Mononuclear cell (primary cell): ENCODE data around the gene KLRF2. TPM values are rescaled to one million over a fixed set of nuclear protein-coding genes. Genes with fewer than 3 reads are reported as not detected.

Experiments used
- H3K27me3 ChIP-seq: 2 replicates; pipeline ENCODE4 v1.6.0; 2011; ENCODE audit warnings: low read length, control low read depth; ENCODE audit not compliant: insufficient read depth
- H3K4me1 ChIP-seq: 2 replicates; pipeline ENCODE4 v1.5.1; 2011; ENCODE audit warnings: mild to moderate bottlenecking, low read length, control low read depth; ENCODE audit not compliant: insufficient read depth
- H3K4me3 ChIP-seq: 2 replicates; pipeline ENCODE4 v1.5.1; 2011; ENCODE audit warnings: mild to moderate bottlenecking, low read length, moderate library complexity
- H3K9me3 ChIP-seq: 2 replicates; pipeline ENCODE4 v1.5.1; 2011; ENCODE audit warnings: low read depth, mild to moderate bottlenecking, control low read depth, low read length
- total RNA-seq: library from RNA; depleted of rRNA; stranded (reverse); fragments of >200 nt; gene quantifications from one replicate; pipeline ENCODE4 v1.2.3, GENCODE V29; 2012

Gene KLRF2
- total RNA-seq, 1 donor: not detected

DNA sequence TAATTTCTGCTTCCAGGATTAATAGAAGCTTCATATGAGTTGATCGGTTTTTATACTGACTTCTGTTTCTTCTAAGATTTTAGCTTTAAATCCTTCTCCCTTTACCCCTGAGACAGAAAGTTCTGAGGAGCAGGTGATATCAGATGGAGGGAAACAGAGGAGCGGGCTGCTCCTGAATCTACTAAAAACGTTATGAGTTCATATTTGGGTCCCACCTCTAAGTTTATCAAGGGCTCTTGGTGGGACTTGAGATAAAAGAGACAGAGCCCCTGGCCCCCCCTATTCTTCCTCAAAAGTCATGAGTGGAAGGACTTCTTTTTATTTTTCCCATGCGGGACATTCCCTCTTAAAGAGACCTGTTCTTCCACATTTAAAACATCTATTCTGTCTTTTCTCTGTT lies 27.1 kb downstream of the KLRF2 start:
- Histone ChIP-seq H3K27me3 (no peaks in the 10 kb centered on the region), H3K4me3 (no peak overlapping the region), H3K4me1 (peaks cover 6% of the 10 kb centered on the region), H3K9me3 (peaks cover 24% of the 10 kb centered on the region)

GRCh38 chr12:9909724-9910123 lies 28.4 kb downstream of the KLRF2 start:
- Histone ChIP-seq H3K4me1 (peaks cover 6% of the 10 kb centered on the region), H3K27me3 (no peaks in the 10 kb centered on the region), H3K4me3 (no peak overlapping the region), H3K9me3 (peaks cover 21% of the 10 kb centered on the region)

DNA sequence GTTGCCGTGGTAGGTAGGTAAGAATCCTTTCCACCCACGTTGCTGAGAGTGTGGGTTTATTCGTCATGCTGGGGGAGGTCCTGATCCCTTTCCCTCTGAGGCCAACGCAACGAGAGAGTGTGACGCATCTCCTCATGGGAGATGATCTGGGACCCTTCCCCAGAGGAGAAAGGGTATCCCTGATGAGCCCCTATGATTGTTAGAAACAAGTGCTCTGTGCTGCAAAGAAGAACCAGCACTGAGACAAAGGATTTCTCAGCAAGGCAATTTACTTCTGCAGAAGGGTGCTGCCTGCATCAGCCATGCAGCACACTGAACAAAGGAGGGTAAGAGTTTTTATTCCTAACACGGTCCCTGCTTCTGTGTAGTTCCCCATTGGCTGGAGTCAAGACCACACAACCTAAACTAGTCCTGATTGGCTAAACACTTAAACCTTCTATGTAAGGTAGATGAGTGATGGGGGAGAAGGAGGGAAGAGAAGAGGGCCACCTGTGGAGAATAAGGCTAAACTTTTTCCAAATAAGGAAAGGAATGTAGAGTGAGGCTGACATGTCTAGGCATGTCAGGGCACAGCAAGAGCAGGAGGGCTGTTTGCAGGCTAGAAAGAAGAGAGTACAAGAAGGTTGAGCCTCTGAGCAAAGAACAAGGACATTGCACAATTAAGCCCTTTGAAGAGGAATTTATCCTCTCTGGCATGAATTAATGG lies 29.6 kb downstream of the KLRF2 start:
- Histone ChIP-seq H3K4me3 (no peak overlapping the region), H3K27me3 (no peaks in the 10 kb centered on the region), H3K9me3 (peaks cover 21% of the 10 kb centered on the region), H3K4me1 (peaks cover 6% of the 10 kb centered on the region)

GRCh38 chr12:9911708-9912107 lies 30.4 kb downstream of the KLRF2 start:
- no peak overlapping the region for H3K4me3 ChIP-seq
- H3K9me3 ChIP-seq: peaks cover 21% of the 10 kb centered on the region
- H3K4me1 ChIP-seq: no peaks in the 10 kb centered on the region
- H3K27me3 ChIP-seq: no peaks in the 10 kb centered on the region

DNA sequence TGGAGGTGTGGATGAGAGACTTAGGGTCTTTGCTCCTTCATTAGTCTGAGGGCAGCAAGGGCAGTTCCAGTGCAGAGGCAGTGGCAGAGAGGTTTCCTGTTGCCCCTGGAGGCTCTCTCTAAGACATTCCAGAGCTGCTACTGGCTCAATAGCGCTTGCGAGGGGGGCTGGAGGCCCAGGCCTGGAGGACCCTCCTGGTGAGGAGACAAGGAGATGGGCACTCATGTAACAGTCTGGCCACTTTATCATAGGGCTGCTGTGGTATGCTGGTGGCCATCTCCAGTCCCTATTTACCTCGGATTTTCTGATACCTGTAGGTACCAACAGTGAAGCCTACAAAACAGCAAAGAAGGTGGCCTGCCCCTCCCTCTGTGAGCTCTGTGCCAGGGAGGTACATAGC lies 38.2 kb downstream of the KLRF2 start:
- Histone ChIP-seq H3K4me3 (no peak overlapping the region), H3K27me3 (no peaks in the 10 kb centered on the region), H3K9me3 (no peaks in the 10 kb centered on the region), H3K4me1 (no peaks in the 10 kb centered on the region)

DNA sequence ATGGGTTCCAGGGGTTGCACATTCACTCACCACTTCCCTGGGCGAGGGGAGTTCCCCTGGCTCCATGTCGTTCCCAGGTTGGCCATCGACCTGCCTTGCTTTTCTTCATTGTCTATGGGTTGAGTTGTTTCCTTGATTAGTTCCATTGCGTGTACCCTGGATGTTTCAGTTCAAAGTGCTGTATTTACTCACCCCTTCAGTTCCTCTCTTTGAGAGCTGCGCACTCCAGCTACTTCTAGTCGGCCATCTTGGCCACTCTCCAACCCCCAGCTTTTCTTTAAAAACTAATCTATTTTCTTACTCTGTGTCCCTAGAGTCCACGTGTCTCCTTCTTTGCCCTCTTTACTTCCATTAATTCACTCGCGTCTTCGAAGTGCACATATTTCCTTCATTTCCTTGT lies 39.2 kb downstream of the KLRF2 start:
- Histone ChIP-seq H3K27me3 (no peaks in the 10 kb centered on the region), H3K9me3 (no peaks in the 10 kb centered on the region), H3K4me1 (no peaks in the 10 kb centered on the region), H3K4me3 (no peak overlapping the region)

DNA sequence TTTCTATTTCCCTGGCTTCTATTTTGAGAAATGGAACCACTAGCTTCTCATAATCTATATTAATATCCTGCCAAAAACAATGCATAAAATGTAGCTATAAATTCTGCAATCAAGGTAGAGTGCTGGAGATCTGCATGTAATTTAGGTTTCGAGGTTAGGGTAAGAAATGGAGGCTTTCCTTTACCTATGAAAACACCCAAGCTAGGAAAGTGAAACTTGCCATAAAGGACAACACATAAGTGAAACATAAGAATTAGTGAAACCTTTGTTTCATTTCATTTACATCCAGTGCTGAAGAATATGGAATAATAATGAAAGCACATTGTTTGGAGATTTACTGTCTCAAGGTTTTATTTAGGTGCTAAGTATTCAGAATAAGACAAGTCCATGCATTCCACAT lies 41.1 kb downstream of the KLRF2 start:
- Histone ChIP-seq H3K9me3 (no peaks in the 10 kb centered on the region), H3K27me3 (no peaks in the 10 kb centered on the region), H3K4me3 (no peak overlapping the region), H3K4me1 (no peaks in the 10 kb centered on the region)

DNA sequence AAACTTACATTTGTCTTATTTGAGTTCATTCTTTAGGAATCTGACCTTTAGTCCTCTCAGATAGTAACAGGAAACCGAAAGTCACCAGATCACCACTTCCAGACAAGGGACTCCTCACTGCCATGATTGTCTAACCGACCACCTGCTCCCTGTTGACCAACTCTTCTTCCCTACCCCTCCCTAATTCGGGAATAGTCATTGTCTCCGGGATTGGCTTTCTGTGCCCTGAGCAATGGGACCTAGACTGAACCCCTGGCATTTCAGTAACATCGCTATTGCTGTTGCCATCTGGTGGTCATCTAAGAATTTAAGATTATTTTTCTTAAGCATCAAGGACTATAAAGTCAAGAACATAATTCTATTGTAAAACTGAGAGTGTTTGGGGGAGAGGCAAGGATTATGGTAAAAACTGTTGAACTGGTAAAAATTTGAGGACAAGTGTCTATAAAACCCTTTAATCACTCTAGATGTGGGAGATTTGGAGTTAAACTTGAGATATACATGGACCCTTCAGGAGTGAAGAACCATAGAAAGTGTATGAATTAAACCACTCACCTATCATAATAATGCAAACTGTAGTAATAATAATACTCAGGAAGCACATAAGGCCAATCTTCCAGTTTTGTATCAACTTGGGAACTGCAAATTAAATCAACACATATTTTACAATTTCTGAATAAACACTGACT lies 44.6 kb downstream of the KLRF2 start:
- Histone ChIP-seq H3K9me3 (no peaks in the 10 kb centered on the region), H3K27me3 (no peaks in the 10 kb centered on the region), H3K4me1 (no peaks in the 10 kb centered on the region), H3K4me3 (peak overlapping the region; percentile 5)

GRCh38 chr12:9926876-9927275 lies 45.6 kb downstream of the KLRF2 start:
- H3K27me3 ChIP-seq: no peaks in the 10 kb centered on the region

DNA sequence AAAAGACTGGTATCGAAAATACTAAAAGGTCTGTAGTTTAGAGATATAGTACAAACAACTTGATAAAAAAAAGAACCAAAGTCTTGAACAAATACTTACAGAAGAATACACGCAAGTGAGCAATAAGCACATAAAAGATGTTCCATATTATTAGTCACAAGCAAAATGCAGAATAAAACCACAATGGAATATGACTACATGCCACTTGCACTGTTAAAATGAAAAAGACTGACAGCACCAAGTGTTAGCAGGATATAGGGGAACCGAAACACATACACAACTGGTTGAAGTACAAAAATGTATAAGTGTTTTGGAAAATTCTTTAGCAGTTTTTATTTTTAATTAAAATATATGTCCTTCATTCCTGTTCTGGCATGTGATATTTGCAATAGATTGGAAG lies 47.3 kb downstream of the KLRF2 start:
- H3K4me3 ChIP-seq: no peak overlapping the region
- H3K4me1 ChIP-seq: no peaks in the 10 kb centered on the region
- no peaks in the 10 kb centered on the region for H3K9me3 ChIP-seq
- no peaks in the 10 kb centered on the region for H3K27me3 ChIP-seq

More at GRCh38 chr12:9926876-9927275, 45.6 kb downstream of the KLRF2 start:
- no peaks in the 10 kb centered on the region for H3K4me1 ChIP-seq
- no peak overlapping the region for H3K4me3 ChIP-seq
- H3K9me3 ChIP-seq: no peaks in the 10 kb centered on the region

GRCh38 chr12:9931245-9931644 lies 50.0 kb downstream of the KLRF2 start:
- H3K4me1 ChIP-seq: no peaks in the 10 kb centered on the region
- H3K27me3 ChIP-seq: no peaks in the 10 kb centered on the region
- no peaks in the 10 kb centered on the region for H3K9me3 ChIP-seq
- no peak overlapping the region for H3K4me3 ChIP-seq

GRCh38 chr12:9932270-9932669 lies 51.0 kb downstream of the KLRF2 start, which contains the start of gene CLEC2A:
Gene CLEC2A (minus strand): TSS chr12:9932370. CDS start chr12:9932329, 41 bp downstream.
- H3K27me3 ChIP-seq: no peaks in the 10 kb centered on the region
- H3K4me1 ChIP-seq: no peaks in the 10 kb centered on the region
- H3K4me3 ChIP-seq: no peak within 1 kb of the TSS
- H3K9me3 ChIP-seq: no peaks in the 10 kb centered on the region

DNA sequence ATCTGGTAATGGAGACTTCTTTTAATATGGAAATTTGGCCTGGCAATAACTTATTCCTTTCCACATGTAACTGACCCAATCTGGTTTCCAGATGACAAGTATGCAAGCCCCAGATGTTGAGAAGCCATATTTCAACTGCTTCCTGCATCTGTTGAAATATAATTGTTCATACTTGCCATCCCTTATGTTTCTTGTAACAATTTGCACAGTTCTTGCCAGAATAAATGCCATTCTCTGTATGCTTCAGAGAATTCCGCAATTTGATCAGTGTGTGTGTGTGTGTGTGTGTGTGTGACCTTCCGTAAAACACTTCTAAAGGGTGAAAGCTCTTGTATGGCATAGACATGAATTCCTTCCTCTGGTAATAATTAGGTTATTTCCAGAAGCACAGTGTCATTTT lies 52.7 kb downstream of the KLRF2 start:
- H3K9me3 ChIP-seq: no peaks in the 10 kb centered on the region
- H3K27me3 ChIP-seq: no peaks in the 10 kb centered on the region
- H3K4me3 ChIP-seq: no peak overlapping the region
- H3K4me1 ChIP-seq: no peaks in the 10 kb centered on the region

DNA sequence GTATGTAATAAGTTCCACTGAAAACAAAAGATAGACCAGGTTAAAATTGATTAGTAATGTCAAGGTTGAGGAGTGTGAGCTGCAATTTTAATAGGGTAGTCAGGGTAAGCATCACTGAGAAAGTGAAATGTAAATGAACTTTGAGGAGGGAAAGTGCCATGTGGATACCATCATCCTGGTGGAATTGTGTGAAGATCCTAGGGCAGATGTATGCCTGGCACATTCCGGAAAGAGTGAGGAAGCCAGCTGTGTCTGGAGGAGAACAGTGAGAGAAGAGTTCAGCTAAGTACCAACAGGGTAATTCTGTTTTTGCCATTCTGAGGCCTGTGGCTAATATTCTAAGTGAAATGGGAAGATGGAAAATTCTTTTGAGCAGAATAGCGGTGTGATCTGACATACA lies 53.7 kb downstream of the KLRF2 start:
- H3K4me3 ChIP-seq: no peak overlapping the region
- no peaks in the 10 kb centered on the region for H3K27me3 ChIP-seq
- H3K4me1 ChIP-seq: no peaks in the 10 kb centered on the region
- no peaks in the 10 kb centered on the region for H3K9me3 ChIP-seq

GRCh38 chr12:9936591-9936990 lies 55.3 kb downstream of the KLRF2 start:
- H3K9me3 ChIP-seq: no peaks in the 10 kb centered on the region
- no peaks in the 10 kb centered on the region for H3K4me1 ChIP-seq
- H3K27me3 ChIP-seq: peaks cover 3% of the 10 kb centered on the region
- H3K4me3 ChIP-seq: no peak overlapping the region

- no peak overlapping the region for H3K4me3 ChIP-seq
- no peaks in the 10 kb centered on the region for H3K9me3 ChIP-seq
- H3K4me1 ChIP-seq: peaks cover 19% of the 10 kb centered on the region
- peaks cover 3% of the 10 kb centered on the region for H3K27me3 ChIP-seq
These were observed 59.1 kb downstream of the KLRF2 start for GRCh38 chr12:9940375-9940774.
